Endodermal cell (in vitro differentiated cells): ENCODE data around the gene PCNX4. TPM values are rescaled to one million over a fixed set of nuclear protein-coding genes. Genes with fewer than 3 reads are reported as not detected.
A peak's percentile ranks its signal among the peaks of the same experiment; 100 is the strongest.

Source experiments
- DNase-seq: peaks from one replicate; pipeline ENCODE4 v3.0.0-alpha.2; 2017
- H3K27ac ChIP-seq: 2 replicates; pipeline ENCODE4 v1.5.1; 2013; ENCODE audit warnings: mild to moderate bottlenecking, low read depth, low read length, moderate library complexity
- H3K27me3 ChIP-seq: 2 replicates; pipeline ENCODE4 v1.6.1; 2013; ENCODE audit warnings: mild to moderate bottlenecking, low read length, moderate library complexity; ENCODE audit not compliant: insufficient read depth, control insufficient read depth, poor library complexity, severe bottlenecking
- H3K36me3 ChIP-seq: 2 replicates; pipeline ENCODE4 v1.7.0; 2013; ENCODE audit warnings: mild to moderate bottlenecking, low read length, moderate library complexity; ENCODE audit not compliant: control insufficient read depth, insufficient read depth
- H3K4me1 ChIP-seq: one replicate; pipeline ENCODE4 v1.7.0; 2013; ENCODE audit warnings: low read length; ENCODE audit not compliant: control insufficient read depth, insufficient read depth
- H3K4me3 ChIP-seq: 2 replicates; pipeline ENCODE4 v1.5.1; 2013; ENCODE audit warnings: mild to moderate bottlenecking, low read length, moderate library complexity
- H3K9ac ChIP-seq: 2 replicates; pipeline ENCODE4 v1.6.1; 2013; ENCODE audit warnings: mild to moderate bottlenecking, low read length, moderate library complexity; ENCODE audit not compliant: poor library complexity, severe bottlenecking; ENCODE audit errors: extremely low read depth
- H3K9me3 ChIP-seq: 2 replicates; pipeline ENCODE4 v1.6.1; 2013; ENCODE audit warnings: mild to moderate bottlenecking, low read length, moderate library complexity; ENCODE audit not compliant: control insufficient read depth
- H3K27ac Mint-ChIP-seq: 2 replicates; pipeline ENCODE4 v1.8.0; 2020; ENCODE audit warnings: mixed read lengths
- H3K27me3 Mint-ChIP-seq: 2 replicates; pipeline ENCODE4 v1.8.0; 2021; ENCODE audit warnings: mild to moderate bottlenecking, mixed read lengths; ENCODE audit not compliant: insufficient read depth
- H3K36me3 Mint-ChIP-seq: 2 replicates; pipeline ENCODE4 v1.8.0; 2020; ENCODE audit warnings: low read depth, mixed read lengths
- H3K4me1 Mint-ChIP-seq: 2 replicates; pipeline ENCODE4 v1.8.0; 2020; ENCODE audit warnings: mixed read lengths
- H3K4me3 Mint-ChIP-seq: 2 replicates; pipeline ENCODE4 v1.8.0; 2020; ENCODE audit warnings: mild to moderate bottlenecking, moderate library complexity, mixed read lengths
- H3K9me3 Mint-ChIP-seq: 2 replicates; pipeline ENCODE4 v1.8.0; 2020; ENCODE audit warnings: mild to moderate bottlenecking, mixed read lengths
- WGBS, 2 experiments: methylation state at CpG; one replicate each; pipeline versions ENCODE4 v1.1.5 to v1.1.7; 2013; ENCODE audit warnings: missing lambda C conversion rate in 2 of 2, mixed read lengths in 1 of 2; ENCODE audit not compliant: insufficient coverage in 1 of 2, insufficient read length in 1 of 2; 5-methylcytosine and 5-hydroxymethylcytosine counted together
- total RNA-seq, 2 donors: library from RNA; stranded (reverse); fragmentation: NEBNext Ultra II Directional in 1 of 2; extraction: Animal tissue kit (Norgen Biotek cat#: 25700) in 1 of 2; gene quantifications; 2 replicates in 1 of 2; 3 replicates in 1 of 2; pipeline ENCODE4 v1.2.1, GENCODE V29; 2021
- TF ChIP-seq, protein P1 (sequence below): fragments of 200-600 bp; sonication (generic); conservative IDR thresholded peaks from 2 replicates; pipeline ENCODE4 v1.5.0; 2021; ENCODE audit warnings: antibody characterized with exemption, mild to moderate bottlenecking

PCNX4 gene
- total RNA-seq, 2 donors from 2014 or later: 61.1 to 74.3 TPM

DNA sequence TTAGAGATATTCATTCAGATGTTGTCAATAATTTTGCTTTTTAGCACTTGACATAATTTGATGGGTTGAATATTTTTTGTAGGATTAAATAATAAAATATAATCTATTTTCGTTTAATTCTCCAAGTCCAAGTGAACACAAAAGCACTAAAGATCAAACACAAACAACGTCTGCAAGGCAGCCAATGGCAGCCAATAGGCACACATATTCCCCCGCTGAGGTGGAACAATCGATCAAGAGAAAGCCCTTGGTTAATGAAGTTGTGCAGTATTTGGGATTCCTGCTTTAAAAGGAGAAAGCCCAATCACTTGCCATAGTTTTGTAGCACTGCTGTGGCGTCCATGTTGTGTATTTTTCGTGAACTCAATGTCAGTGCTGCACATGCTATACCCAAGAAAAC is 72.0 kb downstream of the PCNX4 start:
- WGBS, 2 experiments: 79% methylated on average over 6 of the region's 6 CpGs; no CpG with 5 or more reads in 1 of the 2 experiments
- H3K4me3 ChIP-seq: peak overlapping the region; percentile 83
- no peaks in the 10 kb centered on the region for H3K9me3 ChIP-seq
- Mint-ChIP-seq H3K4me3 (peak overlapping the region; percentile 89), H3K27ac (no peak overlapping the region), H3K36me3 (no peaks in the 10 kb centered on the region), H3K27me3 (no peaks in the 10 kb centered on the region), H3K4me1 (peaks cover 18% of the 10 kb centered on the region), H3K9me3 (no peaks in the 10 kb centered on the region)
- no peak overlapping the region for H3K27ac ChIP-seq
- H3K36me3 ChIP-seq: no peaks in the 10 kb centered on the region
- no peaks in the 10 kb centered on the region for H3K4me1 ChIP-seq
- no peaks in the 10 kb centered on the region for H3K27me3 ChIP-seq
- TF ChIP-seq, protein P1, sequence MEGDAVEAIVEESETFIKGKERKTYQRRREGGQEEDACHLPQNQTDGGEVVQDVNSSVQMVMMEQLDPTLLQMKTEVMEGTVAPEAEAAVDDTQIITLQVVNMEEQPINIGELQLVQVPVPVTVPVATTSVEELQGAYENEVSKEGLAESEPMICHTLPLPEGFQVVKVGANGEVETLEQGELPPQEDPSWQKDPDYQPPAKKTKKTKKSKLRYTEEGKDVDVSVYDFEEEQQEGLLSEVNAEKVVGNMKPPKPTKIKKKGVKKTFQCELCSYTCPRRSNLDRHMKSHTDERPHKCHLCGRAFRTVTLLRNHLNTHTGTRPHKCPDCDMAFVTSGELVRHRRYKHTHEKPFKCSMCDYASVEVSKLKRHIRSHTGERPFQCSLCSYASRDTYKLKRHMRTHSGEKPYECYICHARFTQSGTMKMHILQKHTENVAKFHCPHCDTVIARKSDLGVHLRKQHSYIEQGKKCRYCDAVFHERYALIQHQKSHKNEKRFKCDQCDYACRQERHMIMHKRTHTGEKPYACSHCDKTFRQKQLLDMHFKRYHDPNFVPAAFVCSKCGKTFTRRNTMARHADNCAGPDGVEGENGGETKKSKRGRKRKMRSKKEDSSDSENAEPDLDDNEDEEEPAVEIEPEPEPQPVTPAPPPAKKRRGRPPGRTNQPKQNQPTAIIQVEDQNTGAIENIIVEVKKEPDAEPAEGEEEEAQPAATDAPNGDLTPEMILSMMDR: no peak
- peak overlapping the region; percentile 59 for H3K9ac ChIP-seq
- DNase-seq: no peak

DNA sequence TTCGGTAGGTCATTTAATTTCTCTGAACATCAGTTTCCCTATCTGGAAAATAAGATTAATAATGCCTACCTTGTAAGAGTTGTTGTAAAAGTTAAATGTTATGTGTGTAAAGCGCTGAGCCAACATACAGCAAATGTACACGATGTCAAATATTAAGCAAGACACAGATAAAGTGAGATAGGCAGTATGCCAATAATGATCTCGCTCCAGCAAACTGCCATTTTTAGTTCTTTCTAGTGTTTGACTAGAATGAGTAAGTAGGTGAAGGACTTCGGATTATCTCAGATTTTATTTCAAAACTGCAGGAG is 72.6 kb downstream of the PCNX4 start:
- H3K4me3 Mint-ChIP-seq: peak overlapping the region; percentile 89
- no peaks in the 10 kb centered on the region for H3K36me3 Mint-ChIP-seq
- Histone ChIP-seq H3K36me3 (no peaks in the 10 kb centered on the region), H3K27ac (no peak overlapping the region), H3K9ac (peak overlapping the region; percentile 59), H3K9me3 (no peaks in the 10 kb centered on the region), H3K27me3 (no peaks in the 10 kb centered on the region), H3K4me3 (peak overlapping the region; percentile 83), H3K4me1 (no peaks in the 10 kb centered on the region)
- peak overlapping the region; percentile 83 for H3K27ac Mint-ChIP-seq
- peaks cover 12% of the 10 kb centered on the region for H3K4me1 Mint-ChIP-seq
- no peaks in the 10 kb centered on the region for H3K27me3 Mint-ChIP-seq
- WGBS, 2 experiments: 65 to 86% methylated on average over 3 to 5 of the region's 5 CpGs
- TF ChIP-seq, protein P1: no peak
- no peak for DNase-seq
- no peaks in the 10 kb centered on the region for H3K9me3 Mint-ChIP-seq

DNA sequence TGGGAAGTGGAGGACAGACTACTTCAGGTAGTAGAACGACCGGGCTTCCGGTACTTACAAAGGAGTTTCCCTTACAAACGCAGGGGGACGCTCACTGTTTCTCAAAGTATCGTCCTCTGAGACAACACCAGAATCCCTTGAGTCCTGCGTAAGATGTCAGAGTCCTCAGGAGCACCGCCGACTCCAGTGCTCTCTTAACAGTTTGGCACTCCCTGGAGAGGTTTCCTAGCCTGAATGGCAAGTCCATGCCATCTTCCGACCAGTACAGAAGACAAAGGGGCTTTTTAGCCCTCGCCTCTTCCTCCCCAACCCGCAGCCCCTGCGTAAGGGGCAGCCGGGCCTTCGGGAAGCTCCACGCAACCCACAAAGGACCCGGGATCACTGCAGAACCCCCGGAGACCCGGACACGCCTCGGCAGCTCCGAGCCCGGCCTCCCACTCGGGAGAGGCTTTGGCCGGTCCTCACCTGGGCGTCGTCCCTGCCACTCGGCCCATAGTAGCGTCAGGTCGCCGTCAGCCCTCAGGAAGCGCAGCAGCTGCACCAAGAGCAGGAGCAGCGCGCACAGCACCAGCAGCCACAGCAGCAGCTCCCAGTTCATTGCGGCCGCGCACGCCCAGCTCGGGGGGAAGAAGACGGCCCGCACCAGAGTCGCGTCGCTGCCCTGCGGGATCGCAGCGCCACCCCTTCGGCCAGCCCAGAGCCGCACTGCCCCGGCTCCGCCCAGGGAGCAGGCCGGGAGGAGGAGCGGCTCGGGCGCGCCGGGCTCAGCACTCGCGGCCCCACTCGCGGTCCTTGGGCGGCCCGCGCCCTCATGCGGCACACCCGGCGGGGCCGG is 73.2 kb downstream of the PCNX4 start, which contains the start of gene DHRS7:
DHRS7 (minus strand) TSS at position 687 of the 835 bp plus-strand sequence; CDS start at position 598, 89 bp downstream.
- WGBS, 2 experiments: 0 to 1% methylated on average over 8 to 68 of the region's 68 CpGs
- TF ChIP-seq, protein P1: peak; percentile 60
- H3K27me3 ChIP-seq: no peaks in the 10 kb centered on the region
- DNase-seq: peak; percentile 90
- Mint-ChIP-seq H3K36me3 (no peaks in the 10 kb centered on the region), H3K9me3 (no peaks in the 10 kb centered on the region), H3K4me1 (peaks cover 12% of the 10 kb centered on the region), H3K4me3 (peak within 1 kb of the TSS; percentile 89), H3K27me3 (no peaks in the 10 kb centered on the region), H3K27ac (peak within 1 kb of the TSS; percentile 83)
- no peaks in the 10 kb centered on the region for H3K36me3 ChIP-seq
- H3K4me1 ChIP-seq: no peaks in the 10 kb centered on the region
- peak within 1 kb of the TSS; percentile 59 for H3K9ac ChIP-seq
- H3K4me3 ChIP-seq: peak within 1 kb of the TSS; percentile 83
- peak within 1 kb of the TSS; percentile 74 for H3K27ac ChIP-seq
- H3K9me3 ChIP-seq: no peaks in the 10 kb centered on the region
